MM.1S (cell line): ENCODE measurements around the gene RAB31.

Source experiments
- DNase-seq: peaks from one replicate; pipeline ENCODE4 v3.0.0-alpha.2; 2015
- H2AFZ ChIP-seq: fragments of 300-600 bp; sonication (generic); 2 replicates; pipeline ENCODE4 v1.6.0; 2016; ENCODE audit warnings: antibody characterized with exemption, low read length
- H3F3A ChIP-seq: fragments of 300-600 bp; sonication (generic); 2 replicates; pipeline ENCODE4 v1.6.1; 2016; ENCODE audit warnings: mild to moderate bottlenecking, antibody characterized with exemption, low read length, moderate library complexity, mixed read lengths; ENCODE audit not compliant: insufficient read depth
- H3K27ac ChIP-seq: fragments of 300-600 bp; sonication (generic); 2 replicates; pipeline ENCODE4 v1.5.1; 2016; ENCODE audit warnings: mild to moderate bottlenecking, low read length
- H3K27me3 ChIP-seq: fragments of 300-600 bp; sonication (generic); replicated peaks from 2 replicates; pipeline ENCODE4 v1.6.0; 2016; ENCODE audit warnings: low read length; ENCODE audit not compliant: insufficient read depth
- H3K36me3 ChIP-seq: fragments of 300-600 bp; sonication (generic); replicated peaks from 2 replicates; pipeline ENCODE4 v1.6.1; 2016; ENCODE audit warnings: mild to moderate bottlenecking, low read length, mixed read lengths; ENCODE audit not compliant: insufficient read depth
- H3K4me1 ChIP-seq: fragments of 300-600 bp; sonication (generic); 2 replicates; pipeline ENCODE4 v1.6.1; 2016; ENCODE audit warnings: low read length, mixed read lengths
- H3K4me2 ChIP-seq: fragments of 300-600 bp; sonication (generic); 2 replicates; pipeline ENCODE4 v1.6.0; 2016; ENCODE audit warnings: low read depth, low read length
- H3K4me3 ChIP-seq: fragments of 300-600 bp; sonication (generic); 2 replicates; pipeline ENCODE4 v1.5.1; 2016; ENCODE audit warnings: low read length, mixed read lengths
- H3K79me2 ChIP-seq: fragments of 300-600 bp; sonication (generic); 2 replicates; pipeline ENCODE4 v1.6.1; 2016; ENCODE audit warnings: mixed run types, low read length, mixed read lengths
- H3K9ac ChIP-seq: fragments of 300-600 bp; sonication (generic); 2 replicates; pipeline ENCODE4 v1.6.1; 2016; ENCODE audit warnings: low read length, mixed read lengths
- H3K9me2 ChIP-seq: fragments of 300-600 bp; sonication (generic); replicated peaks from 2 replicates; pipeline ENCODE4 v1.6.1; 2016; ENCODE audit warnings: mild to moderate bottlenecking, low read length, mixed read lengths; ENCODE audit not compliant: insufficient read depth
- H3K9me3 ChIP-seq: fragments of 300-600 bp; sonication (generic); replicated peaks from 2 replicates; pipeline ENCODE4 v1.6.1; 2016; ENCODE audit warnings: mild to moderate bottlenecking, low read length, mixed read lengths; ENCODE audit not compliant: insufficient read depth
- H4K20me1 ChIP-seq: fragments of 300-600 bp; sonication (generic); 2 replicates; pipeline ENCODE4 v1.6.1; 2016; ENCODE audit warnings: mild to moderate bottlenecking, low read length, moderate library complexity, mixed read lengths; ENCODE audit not compliant: insufficient read depth
- CTCF ChIP-seq: fragments of 300-600 bp; sonication (generic); IDR thresholded peaks from 2 replicates; pipeline ENCODE4 v1.5.1; 2016; ENCODE audit warnings: antibody characterized with exemption, low read length, mixed read lengths
- EZH2 ChIP-seq: fragments of 300-600 bp; sonication (generic); optimal IDR thresholded peaks from 2 replicates; pipeline ENCODE3; 2017; ENCODE audit warnings: low read depth, mild to moderate bottlenecking, antibody characterized with exemption, low read length, mixed read lengths
- EZH2phosphoT487 ChIP-seq: fragments of 300-600 bp; sonication (generic); IDR thresholded peaks from 2 replicates; pipeline ENCODE4 v1.6.1; 2018; ENCODE audit warnings: antibody characterized with exemption, low read length

Gene RAB31

GRCh38 chr18:9701609-9702349 lies 6.3 kb upstream of the RAB31 start:
- no peaks in the 10 kb centered on the region for H4K20me1 ChIP-seq
- no peaks in the 10 kb centered on the region for H3K27me3 ChIP-seq
- H3F3A ChIP-seq: 0 out of 2 replicates have a peak, but pooled peaks cover 3% of the 10 kb centered on the region
- no peak overlapping the region for H3K27ac ChIP-seq
- H3K4me1 ChIP-seq: peaks cover 6% of the 10 kb centered on the region
- H3K9ac ChIP-seq: no peak overlapping the region
- no peak for DNase-seq
- H3K9me3 ChIP-seq: no peaks in the 10 kb centered on the region
- H3K4me3 ChIP-seq: no peak overlapping the region
- no peaks in the 10 kb centered on the region for H3K9me2 ChIP-seq
- TF ChIP-seq EZH2: no peak
- TF ChIP-seq EZH2phosphoT487: no peak
- TF ChIP-seq CTCF: no peak
- H3K4me2 ChIP-seq: no peak overlapping the region
- no peaks in the 10 kb centered on the region for H3K36me3 ChIP-seq
- H3K79me2 ChIP-seq: no peaks in the 10 kb centered on the region
- H2AFZ ChIP-seq: no peak overlapping the region

- Histone ChIP-seq H3K79me2 (no peaks in the 10 kb centered on the region), H3K27ac (no peak overlapping the region), H3K36me3 (no peaks in the 10 kb centered on the region), H3K9me3 (no peaks in the 10 kb centered on the region), H3K9ac (no peak overlapping the region), H3F3A (0 out of 2 replicates have a peak, but pooled peaks cover 3% of the 10 kb centered on the region), H4K20me1 (no peaks in the 10 kb centered on the region), H3K27me3 (no peaks in the 10 kb centered on the region; the same call in 1 of the 2 replicates), H3K9me2 (no peaks in the 10 kb centered on the region), H3K4me1 (peaks cover 6% of the 10 kb centered on the region), H3K4me3 (no peak overlapping the region), H2AFZ (no peak overlapping the region), H3K4me2 (peak overlapping the region; percentile 49; the same call in 1 of the 2 replicates)
- no peak for TF ChIP-seq EZH2
- TF ChIP-seq CTCF: no peak
- no peak for TF ChIP-seq EZH2phosphoT487
- DNase-seq: peak; percentile 50
Observed at GRCh38 chr18:9704233-9705118, 3.6 kb upstream of the RAB31 start.

GRCh38 chr18:9705183-9705829 lies 2.8 kb upstream of the RAB31 start:
- Histone ChIP-seq H3K4me3 (no peak overlapping the region), H3K27ac (no peak overlapping the region), H3K9me2 (no peaks in the 10 kb centered on the region), H3K9ac (no peak overlapping the region), H3K36me3 (no peaks in the 10 kb centered on the region), H3K9me3 (no peaks in the 10 kb centered on the region), H3K79me2 (no peaks in the 10 kb centered on the region), H3K27me3 (no peaks in the 10 kb centered on the region; the same call in 1 of the 2 replicates), H3K4me2 (no peak overlapping the region), H2AFZ (no peak overlapping the region), H3K4me1 (peaks cover 9% of the 10 kb centered on the region), H3F3A (0 out of 2 replicates have a peak, but pooled peaks cover 3% of the 10 kb centered on the region), H4K20me1 (no peaks in the 10 kb centered on the region)
- TF ChIP-seq EZH2phosphoT487 (no peak), EZH2 (no peak), CTCF (no peak)
- no peak for DNase-seq
